ENCODE results near the gene KCNMB1.

- no peak for TF ChIP-seq CTCF (conservative IDR thresholded peaks at IDR 0.05; ENCODE audit: low read depth, low read length)
- TF ChIP-seq EZH2 (IDR thresholded peaks at IDR 0.05; ENCODE audit: low read length, unreplicated experiment): no peak
- no peak for TF ChIP-seq EZH2phosphoT487 (IDR thresholded peaks at IDR 0.05; ENCODE audit: borderline replicate concordance, low read length)
Observed at GRCh38 chr5:170375283-170375682, 13.9 kb downstream of the KCNMB1 start.

Measured in PC-3 (cell line).